IPS-15b (cell line): ENCODE data around the gene SIM2.

Source experiments
- H3K27me3 ChIP-seq: one replicate; pipeline ENCODE4 v1.6.1; 2013; ENCODE audit warnings: low read length; ENCODE audit not compliant: control insufficient read depth, insufficient read depth
- H3K36me3 ChIP-seq: one replicate; pipeline ENCODE4 v1.6.1; 2013; ENCODE audit warnings: low read length; ENCODE audit not compliant: control insufficient read depth, insufficient read depth
- H3K4me1 ChIP-seq: one replicate; pipeline ENCODE4 v1.6.1; 2013; ENCODE audit warnings: mild to moderate bottlenecking, low read length; ENCODE audit not compliant: control insufficient read depth, insufficient read depth
- H3K4me3 ChIP-seq: one replicate; pipeline ENCODE4 v1.5.1; 2013; ENCODE audit warnings: low read depth, low read length
- H3K9ac ChIP-seq: one replicate; pipeline ENCODE4 v1.6.1; 2013; ENCODE audit warnings: low read depth, mild to moderate bottlenecking, low read length
- H3K9me3 ChIP-seq: one replicate; pipeline ENCODE4 v1.6.1; 2013; ENCODE audit warnings: mild to moderate bottlenecking, low read length; ENCODE audit not compliant: control insufficient read depth, insufficient read depth

Gene SIM2

GRCh38 chr21:36788120-36788638, 89.3 kb downstream of the SIM2 start:
- H3K27me3 ChIP-seq = no peaks in the 10 kb centered on the region
- no peak overlapping the region for H3K9ac ChIP-seq
- H3K9me3 ChIP-seq = no peaks in the 10 kb centered on the region
- H3K4me1 ChIP-seq = no peaks in the 10 kb centered on the region
- no peak overlapping the region for H3K4me3 ChIP-seq
- no peaks in the 10 kb centered on the region for H3K36me3 ChIP-seq

- Histone ChIP-seq H3K36me3 (no peaks in the 10 kb centered on the region), H3K4me3 (no peak overlapping the region), H3K9ac (no peak overlapping the region)
These were observed 91.7 kb downstream of the SIM2 start for GRCh38 chr21:36790616-36791015.

GRCh38 chr21:36791180-36791579, 92.3 kb downstream of the SIM2 start:
- no peaks in the 10 kb centered on the region for H3K4me1 ChIP-seq
- no peaks in the 10 kb centered on the region for H3K36me3 ChIP-seq
- no peak overlapping the region for H3K4me3 ChIP-seq
- no peaks in the 10 kb centered on the region for H3K9me3 ChIP-seq
- no peak overlapping the region for H3K9ac ChIP-seq
- H3K27me3 ChIP-seq = no peaks in the 10 kb centered on the region

More at GRCh38 chr21:36790616-36791015, 91.7 kb downstream of the SIM2 start:
- H3K27me3 ChIP-seq = no peaks in the 10 kb centered on the region
- no peaks in the 10 kb centered on the region for H3K4me1 ChIP-seq
- no peaks in the 10 kb centered on the region for H3K9me3 ChIP-seq

- no peak overlapping the region for H3K9ac ChIP-seq
- no peaks in the 10 kb centered on the region for H3K9me3 ChIP-seq
- H3K4me1 ChIP-seq = no peaks in the 10 kb centered on the region
- no peak overlapping the region for H3K4me3 ChIP-seq
- H3K27me3 ChIP-seq = no peaks in the 10 kb centered on the region
- no peaks in the 10 kb centered on the region for H3K36me3 ChIP-seq
These were observed 93.0 kb downstream of the SIM2 start for GRCh38 chr21:36791695-36792470.

GRCh38 chr21:36792505-36792967, 93.6 kb downstream of the SIM2 start:
- H3K9me3 ChIP-seq = no peaks in the 10 kb centered on the region
- H3K36me3 ChIP-seq = no peaks in the 10 kb centered on the region
- no peak overlapping the region for H3K9ac ChIP-seq
- no peaks in the 10 kb centered on the region for H3K4me1 ChIP-seq
- H3K27me3 ChIP-seq = no peaks in the 10 kb centered on the region
- no peak overlapping the region for H3K4me3 ChIP-seq

- no peaks in the 10 kb centered on the region for H3K4me1 ChIP-seq
- no peaks in the 10 kb centered on the region for H3K9me3 ChIP-seq
- no peak overlapping the region for H3K9ac ChIP-seq
- no peaks in the 10 kb centered on the region for H3K27me3 ChIP-seq
- H3K4me3 ChIP-seq = no peak overlapping the region
- no peaks in the 10 kb centered on the region for H3K36me3 ChIP-seq
These were observed 97.2 kb downstream of the SIM2 start for GRCh38 chr21:36796070-36796469.

- Histone ChIP-seq H3K36me3 (no peaks in the 10 kb centered on the region), H3K27me3 (no peaks in the 10 kb centered on the region), H3K9me3 (no peaks in the 10 kb centered on the region), H3K9ac (no peak overlapping the region), H3K4me3 (no peak overlapping the region), H3K4me1 (no peaks in the 10 kb centered on the region)
These were observed 99.6 kb downstream of the SIM2 start for GRCh38 chr21:36798491-36798890.
